Islet precursor cell (in vitro differentiated cells): ENCODE data around the gene PHF2.
A peak's percentile ranks its signal among the peaks of the same experiment; 100 is the strongest.

Source experiments
- DNase-seq: peaks from one replicate; pipeline ENCODE4 v3.0.0-alpha.2; 2018

PHF2 gene

DNA sequence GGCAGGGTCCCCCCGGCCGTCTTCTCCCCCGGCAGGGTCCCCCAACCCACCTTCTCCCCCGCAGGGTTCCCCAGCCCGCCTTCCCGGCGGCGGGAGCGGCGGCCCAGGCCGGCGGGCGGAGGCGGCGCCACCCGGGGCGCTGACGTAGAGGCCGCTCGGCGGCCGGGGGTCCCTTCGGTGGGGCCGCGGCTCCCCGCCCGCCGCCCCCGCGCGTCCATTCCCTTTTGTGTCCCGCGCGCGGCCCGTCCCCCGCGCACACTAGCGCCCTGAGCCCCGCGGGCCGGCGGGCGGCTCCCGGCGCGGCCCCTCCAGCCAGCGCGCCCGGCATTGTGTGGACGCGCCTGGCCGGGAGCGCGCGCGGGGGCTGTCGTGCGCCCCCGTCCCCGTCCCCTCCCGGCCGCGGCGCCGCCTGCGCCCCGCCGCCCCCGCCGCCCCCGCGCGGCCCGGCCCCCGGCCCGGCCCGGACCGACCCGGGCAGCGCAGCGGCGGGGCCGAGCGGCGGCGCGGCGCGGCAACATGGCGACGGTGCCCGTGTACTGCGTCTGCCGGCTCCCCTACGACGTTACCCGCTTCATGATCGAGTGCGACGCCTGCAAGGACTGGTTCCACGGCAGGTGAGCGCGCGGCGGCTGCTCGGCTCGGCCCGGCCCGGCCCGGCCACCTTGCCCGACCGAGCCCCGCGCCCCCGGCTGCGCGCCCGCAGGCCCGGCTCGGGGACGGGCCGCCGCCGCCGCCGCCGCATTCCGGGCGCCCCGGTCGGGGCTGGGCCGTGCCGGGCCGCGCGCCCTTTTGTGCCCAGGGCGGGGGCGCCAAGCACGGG is at the start of gene PHF2:
PHF2 (plus strand) TSS at position 327 of the 820 bp plus-strand sequence; CDS start at position 517, 190 bp downstream.
- DNase-seq = peak; percentile 51

DNA sequence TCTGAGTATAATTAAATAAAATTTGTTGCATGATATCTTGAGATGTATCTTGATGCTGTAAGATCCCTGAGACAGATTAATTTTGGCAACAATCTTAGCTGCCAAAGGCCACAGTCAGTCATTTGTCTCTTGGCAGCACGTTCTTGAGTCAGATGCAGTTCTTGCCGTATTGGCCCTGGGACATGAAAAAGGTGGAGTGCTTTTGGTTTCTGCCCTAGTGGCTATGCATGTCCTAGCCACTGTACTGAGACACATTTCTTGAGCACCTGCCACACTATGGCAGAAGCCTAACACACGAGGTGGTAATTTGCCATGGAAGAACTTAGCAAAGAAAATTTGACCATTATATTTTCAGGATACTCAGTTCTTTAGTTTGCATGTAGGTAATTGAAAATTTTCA is 45.0 kb upstream of the PHF2 start:
- DNase-seq = no peak

DNA sequence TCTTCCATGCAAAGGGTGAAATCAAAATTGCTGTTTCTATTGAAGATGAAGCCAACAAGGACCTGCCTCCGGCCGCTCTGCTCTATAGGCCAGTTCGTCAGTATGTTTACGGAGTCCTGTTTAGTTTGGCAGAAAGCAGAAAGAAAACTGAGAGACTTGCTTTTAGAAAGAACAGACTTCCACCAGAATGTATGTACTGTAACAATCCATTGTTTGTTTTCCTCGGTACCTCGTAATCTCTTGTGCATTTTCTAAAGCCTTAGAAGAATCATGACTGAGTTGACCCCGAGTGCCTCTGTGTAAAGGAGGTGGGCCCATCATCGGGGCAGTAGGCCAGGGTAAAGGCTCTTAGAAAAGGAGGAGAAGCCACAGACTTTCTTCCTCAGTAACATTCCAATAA is 44.2 kb upstream of the PHF2 start:
- no peak for DNase-seq

DNA sequence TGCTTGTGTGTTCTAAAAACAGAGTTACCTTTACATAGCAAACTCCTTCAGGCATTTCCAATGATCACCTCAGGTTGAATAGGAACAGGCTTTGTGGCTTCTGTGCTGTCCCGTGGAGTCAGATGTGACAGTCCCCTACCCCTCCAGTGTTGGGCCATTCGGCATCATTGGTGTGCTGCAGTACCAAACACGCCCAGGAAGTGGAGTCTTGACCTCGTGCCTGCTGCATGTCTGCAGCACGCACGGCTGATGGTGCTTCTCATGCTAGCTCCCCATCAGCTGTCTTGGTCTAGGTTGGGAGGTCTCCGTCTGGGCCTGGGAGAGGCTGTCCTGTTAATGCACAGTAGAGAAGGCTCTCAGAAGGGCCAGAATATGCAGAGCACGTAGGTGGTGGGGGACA is 42.5 kb upstream of the PHF2 start:
- no peak for DNase-seq

DNA sequence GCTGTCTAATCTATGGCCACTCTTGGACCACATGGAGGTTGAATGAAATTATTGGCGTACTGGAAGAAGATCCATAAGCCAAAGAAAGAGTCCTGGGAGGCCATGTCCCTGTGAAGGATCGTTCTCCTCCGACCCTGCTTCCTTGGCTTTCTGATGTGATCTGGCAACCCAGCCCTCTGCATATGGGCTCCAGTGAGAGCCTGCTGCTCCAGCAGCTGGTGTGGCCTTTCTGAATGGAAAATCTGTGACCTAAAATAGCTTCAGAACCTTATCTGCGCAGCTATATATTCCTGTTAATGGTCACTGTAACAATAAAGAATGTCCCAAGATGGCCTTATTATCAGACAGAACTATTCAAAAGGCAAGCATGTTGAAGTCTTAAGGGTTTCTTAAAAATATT is 40.2 kb upstream of the PHF2 start:
- no peak for DNase-seq

DNA sequence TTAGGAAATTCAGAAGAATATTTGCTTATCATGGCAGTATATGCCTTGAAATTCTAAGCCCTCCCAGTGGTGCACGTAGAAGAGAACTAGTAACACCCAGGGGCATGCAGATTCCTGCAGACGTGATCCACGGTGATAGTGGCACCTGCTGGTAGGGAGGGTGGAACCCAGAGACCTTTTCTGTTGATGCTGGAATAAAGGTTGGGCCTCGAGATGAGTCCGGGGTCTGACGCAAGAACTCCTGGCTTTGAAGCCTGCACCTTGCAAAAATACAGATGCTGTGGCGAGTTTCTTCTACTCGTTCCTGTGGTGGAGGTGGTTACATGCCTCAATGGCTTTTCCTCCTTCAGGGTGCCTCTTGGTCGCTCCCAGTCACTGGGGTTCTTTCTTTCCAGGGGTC is 39.5 kb upstream of the PHF2 start:
- no peak for DNase-seq

DNA sequence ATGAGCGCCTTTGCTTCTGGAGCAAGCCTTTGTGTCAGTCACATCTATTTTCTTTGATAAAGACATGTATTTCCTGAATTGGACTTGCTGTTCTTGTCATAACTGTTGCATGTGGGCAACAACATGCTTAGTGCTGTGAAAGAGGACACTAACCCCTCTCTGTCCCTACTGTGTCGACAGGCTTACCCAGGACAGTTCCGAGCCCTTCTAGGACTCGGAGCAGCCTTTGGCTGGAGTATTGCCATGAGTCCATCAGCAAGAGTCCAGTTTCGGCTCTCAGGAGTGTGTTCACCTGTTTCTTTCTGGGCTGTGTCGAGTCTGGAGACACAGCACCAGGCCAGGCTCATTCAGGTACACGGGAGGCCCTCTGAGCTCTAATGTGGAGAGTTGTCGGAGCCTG is 36.1 kb upstream of the PHF2 start:
- no peak for DNase-seq

DNA sequence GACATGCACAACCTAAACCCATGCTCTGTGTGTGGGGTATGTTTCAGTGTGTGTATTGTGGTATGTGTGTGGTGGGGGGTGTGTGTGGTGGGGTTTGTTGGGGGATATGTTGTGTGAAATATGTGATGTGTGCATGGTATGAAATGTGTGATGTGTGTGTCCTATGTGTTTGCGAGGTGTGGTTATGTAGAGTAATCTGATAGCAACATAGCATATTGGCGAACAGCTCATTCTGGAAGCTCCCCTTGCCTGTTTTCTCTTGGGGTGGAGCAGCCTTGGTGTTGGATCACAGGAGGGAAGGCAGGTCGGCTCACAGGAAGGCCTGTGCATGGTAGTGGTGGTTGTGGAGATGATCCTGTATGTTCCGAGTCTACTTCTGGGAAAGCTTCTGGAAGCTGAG is 35.4 kb upstream of the PHF2 start:
- DNase-seq = no peak

DNA sequence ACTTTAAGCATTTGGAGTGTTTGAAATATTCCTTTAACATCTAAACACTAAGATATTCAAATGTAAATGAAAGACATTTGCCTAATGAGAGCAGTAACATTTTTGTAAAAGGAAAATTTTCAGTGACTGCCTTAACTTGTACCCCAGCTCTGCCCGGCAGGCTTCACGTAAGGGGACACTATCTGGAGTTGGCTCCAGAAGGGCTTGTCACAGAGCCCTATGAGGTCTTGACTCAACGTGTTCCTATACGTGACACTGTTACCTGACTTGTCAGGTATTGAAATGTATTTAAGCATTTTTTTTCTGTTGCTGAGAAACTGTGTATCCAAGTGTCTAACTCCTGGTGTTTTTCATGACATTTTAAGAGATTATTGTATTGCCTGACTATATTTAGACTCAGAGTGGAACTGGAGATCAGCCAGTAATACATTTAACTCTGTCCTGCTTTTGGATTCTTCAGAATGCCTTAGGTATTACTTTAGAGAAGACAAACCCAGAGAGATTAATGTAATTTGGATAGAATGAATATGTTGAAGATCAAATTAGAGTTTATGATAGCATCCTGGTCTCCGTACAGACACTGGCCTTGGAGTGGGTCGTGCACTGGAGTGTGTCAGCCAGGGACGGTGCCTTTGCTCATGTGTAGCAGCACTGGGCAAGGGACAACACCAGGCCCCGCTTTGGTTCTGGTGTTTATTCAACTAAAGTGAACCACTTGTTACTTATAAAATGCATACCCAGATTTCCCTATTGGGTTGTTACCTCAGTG is 34.6 kb upstream of the PHF2 start:
- DNase-seq = no peak

DNA sequence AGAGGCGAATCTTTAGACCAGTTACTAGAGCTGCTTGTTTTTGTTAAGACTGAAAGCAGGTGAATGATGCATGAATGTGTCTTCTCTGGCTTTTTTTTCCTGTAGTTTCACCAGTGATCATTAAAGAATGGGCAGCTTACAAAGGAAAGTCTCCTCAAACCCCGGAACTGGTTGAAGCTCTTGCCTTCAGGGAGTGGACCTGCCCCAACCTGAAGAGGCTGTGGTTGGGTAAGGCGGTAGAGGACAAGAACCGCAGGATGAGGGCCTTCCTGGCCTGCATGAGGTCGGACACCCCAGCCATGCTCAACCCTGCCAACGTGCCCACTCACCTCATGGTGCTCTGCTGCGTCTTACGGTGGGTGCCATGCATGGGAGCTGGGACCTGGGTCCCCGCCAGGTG is 33.3 kb upstream of the PHF2 start:
- DNase-seq = no peak

DNA sequence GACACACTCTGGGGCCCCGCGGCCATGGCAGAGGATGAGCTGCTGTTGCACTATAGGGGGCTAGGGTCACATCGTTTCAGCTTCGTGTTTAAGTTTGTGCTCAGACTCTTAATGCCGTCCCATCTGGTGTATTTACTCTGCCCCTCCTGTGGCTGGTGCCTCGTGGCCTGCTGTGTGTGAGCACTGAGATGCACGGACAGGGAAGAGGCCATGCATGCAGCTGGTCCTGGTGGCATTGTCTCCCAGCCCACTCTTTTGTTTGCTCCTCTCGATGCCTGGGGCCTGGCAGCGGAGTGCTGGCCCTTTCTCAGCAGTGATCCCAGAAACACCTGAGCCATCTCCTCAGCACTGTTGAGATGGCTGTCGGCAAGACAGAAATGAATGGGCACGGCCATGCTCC is 30.0 kb upstream of the PHF2 start:
- no peak for DNase-seq

DNA sequence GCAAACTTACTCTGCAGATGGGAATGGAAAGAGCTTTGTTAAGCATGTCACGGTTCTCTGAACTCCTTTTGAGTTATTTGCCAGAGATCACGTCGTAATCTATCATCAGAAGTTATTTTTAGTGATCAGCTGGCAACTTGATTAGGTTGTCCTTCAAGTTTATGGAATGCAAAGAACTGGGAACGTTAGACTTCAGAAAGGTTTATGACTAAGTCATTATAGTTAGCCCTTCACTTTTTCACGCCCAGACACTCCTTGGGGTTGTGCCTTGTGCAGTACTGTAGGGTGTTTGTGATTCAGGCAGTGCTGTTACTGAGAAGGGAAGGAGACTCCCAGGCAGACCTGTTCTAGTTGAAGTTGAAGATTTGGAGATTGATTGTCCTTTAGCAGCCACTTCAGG is 26.8 kb upstream of the PHF2 start:
- DNase-seq = no peak

DNA sequence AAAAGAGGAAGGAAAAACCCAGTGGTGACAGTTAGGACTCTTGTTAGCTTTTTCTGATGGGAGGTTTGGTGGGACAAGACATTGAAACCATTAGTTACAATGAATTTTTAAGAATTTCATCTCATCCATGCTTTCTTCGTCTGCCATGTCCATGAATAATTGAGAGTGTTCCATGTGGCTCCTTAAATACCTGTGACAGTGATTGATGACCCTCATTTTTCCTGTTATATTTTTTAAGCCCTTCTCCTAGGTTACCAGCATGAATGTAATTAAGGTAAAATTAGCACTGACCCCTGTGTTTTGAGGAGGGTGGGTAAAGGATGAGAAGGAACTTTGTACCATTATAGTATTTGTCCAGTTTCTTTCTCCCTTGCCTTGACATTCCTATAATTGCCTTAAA is 23.5 kb upstream of the PHF2 start:
- no peak for DNase-seq

DNA sequence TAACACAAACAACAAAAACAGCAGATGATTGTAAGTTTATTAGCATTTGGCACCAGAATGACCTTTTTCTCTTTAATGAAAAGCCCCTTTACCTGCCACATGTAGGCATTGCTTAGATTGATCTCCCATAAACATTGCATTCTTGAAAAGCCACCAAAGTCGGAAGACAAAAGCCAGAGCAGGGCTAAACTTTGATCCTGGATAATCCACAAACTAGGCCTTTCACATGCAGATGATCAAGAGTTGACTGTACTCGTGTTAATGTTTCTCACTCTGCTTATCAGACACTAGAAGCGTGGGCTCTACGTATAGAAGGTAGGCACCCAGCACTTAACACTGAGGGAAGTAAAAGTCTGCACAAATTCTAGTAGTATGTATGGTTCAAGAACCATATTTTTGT is 21.0 kb upstream of the PHF2 start:
- no peak for DNase-seq

DNA sequence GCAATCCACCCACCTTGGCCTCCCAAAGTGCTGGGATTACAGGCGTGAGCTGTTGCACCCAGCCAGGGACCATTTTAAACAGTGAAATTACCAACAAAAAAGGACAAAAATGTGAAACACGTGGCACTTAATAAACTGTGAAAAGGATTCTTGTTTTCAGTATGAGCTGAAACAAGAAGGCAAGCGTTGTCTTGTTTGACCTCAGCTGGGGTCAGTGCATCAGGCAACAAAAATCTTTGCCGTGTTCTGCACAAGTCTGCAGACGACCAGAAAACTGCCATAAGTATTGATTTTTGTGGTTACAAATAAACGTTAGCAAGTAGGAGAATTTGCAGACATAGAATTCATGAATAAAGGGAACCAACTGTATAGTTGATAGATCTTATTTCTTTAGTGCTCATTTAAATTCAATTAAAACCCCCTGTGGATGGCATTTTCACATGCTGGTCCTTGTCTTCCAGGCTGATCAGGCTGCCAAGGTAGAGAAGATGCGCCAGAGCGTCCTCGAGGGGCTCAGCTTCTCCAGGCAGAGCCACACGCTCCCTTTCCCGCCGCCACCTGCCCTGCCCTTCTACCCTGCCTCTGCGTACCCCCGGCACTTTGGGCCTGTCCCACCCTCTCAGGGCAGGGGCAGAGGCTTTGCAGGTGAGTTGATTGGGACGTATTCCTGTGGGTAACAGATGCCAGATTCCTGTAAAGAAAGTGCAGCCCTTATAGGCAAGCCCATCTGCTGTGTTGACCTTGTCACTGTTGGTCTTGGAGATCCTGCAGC is 18.8 kb upstream of the PHF2 start:
- DNase-seq = no peak

DNA sequence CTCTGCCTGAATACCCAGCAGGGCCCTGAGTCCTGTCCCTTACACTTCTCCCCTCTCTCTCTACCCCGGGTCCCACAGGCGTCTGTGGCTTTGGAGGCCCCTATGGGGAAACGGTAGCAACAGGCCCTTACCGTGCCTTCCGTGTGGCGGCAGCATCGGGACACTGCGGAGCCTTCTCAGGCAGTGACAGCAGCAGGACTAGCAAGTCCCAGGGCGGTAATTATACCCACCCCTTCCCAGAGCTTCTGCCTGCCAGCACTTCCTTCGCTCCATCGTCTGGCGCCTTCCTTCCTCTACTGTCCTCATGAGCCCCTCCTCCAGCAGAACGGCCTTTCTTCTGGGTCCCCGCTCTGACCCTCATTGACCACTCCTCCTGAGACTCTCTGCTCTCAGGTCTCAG is 17.9 kb upstream of the PHF2 start:
- no peak for DNase-seq

DNA sequence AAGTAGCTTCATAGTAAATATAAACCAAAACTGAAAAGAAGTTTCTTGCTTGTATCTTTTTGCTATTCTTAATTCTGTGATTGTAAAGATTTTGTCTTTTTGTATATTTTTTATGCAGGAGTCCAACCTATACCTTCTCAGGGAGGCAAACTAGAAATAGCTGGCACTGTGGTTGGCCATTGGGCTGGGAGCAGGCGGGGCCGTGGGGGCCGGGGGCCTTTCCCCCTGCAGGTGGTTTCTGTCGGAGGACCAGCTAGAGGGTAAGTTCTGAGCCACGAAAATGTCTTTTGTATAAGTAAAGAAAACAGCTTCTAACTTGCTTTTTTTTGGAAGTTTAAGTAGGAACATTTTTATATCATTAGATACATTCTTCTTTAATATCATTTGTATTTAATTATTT is 15.4 kb upstream of the PHF2 start:
- DNase-seq = no peak

DNA sequence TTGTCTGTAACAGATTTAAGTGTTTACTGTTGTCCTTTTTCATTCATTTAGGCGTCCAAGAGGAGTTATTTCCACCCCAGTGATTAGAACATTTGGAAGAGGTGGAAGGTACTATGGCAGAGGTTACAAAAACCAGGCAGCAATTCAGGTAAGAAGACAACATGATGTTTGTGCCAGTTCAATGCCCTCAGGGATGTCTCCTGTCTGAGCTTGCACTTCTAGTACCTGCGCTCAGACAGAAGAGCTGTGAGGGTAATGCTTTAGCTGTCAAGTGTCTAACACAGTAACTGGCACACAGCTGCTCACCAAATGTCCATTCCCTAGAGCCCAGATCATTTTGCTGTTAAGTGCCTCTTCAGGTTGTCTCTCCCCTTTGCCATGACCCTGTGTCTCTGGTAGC is 14.2 kb upstream of the PHF2 start:
- DNase-seq = no peak

DNA sequence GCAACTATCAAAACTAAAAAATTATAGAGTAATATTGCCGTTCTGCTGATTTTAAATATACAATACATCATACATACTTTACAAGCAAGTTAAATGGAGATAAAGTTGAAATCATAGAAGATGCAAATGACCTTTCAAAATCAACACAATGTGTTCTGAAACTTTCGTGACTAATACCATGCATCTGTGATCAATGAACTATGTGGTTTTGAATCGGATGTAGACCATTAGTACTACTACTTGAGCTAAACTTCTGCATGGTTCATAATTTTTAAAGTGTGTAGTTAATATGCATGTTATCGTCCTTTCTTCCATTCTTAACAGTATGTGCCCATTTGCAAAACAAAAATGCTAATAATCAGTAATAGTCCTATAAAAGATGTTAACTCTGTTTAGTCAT is 11.3 kb upstream of the PHF2 start:
- DNase-seq = no peak

DNA sequence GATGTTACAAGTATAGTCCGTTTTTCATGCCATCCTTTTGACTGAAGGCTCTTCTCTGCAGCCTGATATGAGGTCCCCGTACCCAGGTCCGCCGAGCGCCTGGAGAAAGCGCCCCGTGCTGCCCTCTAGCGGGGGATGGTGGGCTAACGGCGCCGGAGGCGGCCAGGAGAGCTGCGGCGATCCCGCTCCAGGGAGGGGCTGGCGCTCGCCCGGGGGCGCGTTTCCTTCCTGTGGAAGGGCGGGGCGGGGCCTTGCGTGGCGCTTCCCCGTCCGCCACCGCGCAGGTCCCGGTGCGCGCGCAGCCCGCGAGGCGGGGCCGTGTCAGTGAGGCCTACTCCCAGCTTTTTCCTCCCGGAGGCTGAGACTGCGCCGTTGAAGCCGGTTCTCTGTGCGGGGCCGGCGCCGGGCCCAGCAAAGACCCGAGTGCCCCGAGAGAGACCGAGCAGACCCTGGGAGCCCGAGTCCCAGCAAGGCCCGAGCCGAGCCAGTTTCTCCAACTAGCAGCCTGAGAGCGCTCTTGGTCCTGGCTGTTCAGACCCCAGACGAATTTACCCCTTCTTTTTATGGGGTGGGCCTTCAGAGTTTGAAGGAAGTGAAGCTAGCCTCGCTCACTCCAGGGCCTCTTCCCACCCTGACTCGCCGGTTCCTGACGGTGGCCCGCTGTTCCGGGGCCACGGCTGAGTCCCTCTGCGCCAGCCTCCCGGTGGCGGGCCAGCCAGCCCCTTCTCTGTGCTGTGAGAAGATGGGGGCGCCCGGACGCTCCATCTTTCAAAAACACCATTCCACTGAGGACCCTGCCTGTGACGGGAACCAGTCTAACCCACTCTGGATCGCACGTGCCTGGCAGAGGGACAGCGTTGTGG is 9.7 kb upstream of the PHF2 start:
- DNase-seq = peak; percentile 98

DNA sequence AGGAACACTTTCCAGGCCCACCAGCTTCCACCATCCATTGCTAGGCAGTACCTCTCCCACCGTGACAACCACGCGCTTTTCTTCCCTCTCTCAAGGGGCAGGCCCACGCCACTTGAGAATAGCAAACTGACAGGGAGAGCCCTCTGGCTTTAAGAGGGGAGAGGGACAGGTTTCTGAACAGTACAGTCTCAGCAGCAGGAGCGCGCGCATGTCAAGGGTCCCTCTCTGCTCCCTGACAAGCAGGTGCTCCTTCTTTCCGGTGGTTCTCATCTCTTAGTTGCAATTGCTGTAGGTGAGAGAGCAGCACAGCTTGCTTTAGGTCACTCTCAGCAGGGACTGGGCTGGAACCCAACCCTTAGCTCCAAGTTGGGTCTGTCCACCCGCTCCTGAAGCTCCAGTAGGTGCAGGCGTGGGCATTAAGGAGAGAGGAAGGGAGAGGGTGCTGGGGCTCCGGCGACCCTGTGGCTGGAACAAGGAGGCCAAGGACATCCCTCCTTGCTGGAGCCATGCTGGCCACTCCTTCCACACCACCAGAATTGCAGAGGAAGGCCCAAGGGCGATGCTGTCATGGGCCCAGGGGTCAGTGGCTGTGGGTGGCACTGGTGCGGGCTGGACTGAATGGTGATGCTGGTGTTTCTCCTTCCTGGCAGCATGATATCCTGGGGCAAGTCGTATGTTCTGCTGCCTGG is 9.0 kb upstream of the PHF2 start:
- peak; percentile 52 for DNase-seq

DNA sequence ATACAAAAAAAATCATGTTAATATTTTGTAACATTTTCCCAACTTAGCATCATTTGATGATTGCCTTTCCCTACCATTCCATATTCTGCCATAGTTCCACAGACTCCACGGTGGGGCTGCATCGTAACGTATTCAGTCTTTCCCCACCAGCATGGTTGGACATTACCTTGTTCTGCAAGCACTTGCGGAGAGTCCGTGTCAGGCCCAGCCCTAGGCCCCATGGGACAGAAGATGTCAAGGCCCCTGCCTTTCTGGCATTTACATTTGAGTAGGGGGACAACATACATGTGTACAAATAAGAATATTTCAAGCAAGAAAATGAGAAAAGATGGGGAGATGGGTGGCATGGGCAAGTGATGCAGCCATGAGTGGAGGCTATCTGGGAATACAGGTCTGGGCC is 8.2 kb upstream of the PHF2 start:
- DNase-seq = no peak
